ENCODE data around the gene KISS1R.

GRCh38 chr19:944171-944567 lies 27.0 kb downstream of the KISS1R start:
- TF ChIP-seq CTCF (conservative IDR thresholded peaks at IDR 0.05 in 1 of 2, IDR thresholded peaks at IDR 0.05 in 1 of 2; ENCODE audit: low read depth in 1 of 2, low read length in 2 of 2): no peak
- TF ChIP-seq EZH2 (IDR thresholded peaks at IDR 0.05; ENCODE audit: low read length, missing control alignments): no peak

Measured in fibroblast of lung (primary cell).